GM18909 (cell line): ENCODE results near the gene VCL.
A peak's percentile ranks its signal among the peaks of the same experiment; 100 is the strongest.

ENCODE experiments used
- ATAC-seq: cut with Tn5 transposase; IDR thresholded peaks from one replicate; pipeline ENCODE4 v1.9.1; 2021; ENCODE audit warnings: mild to moderate bottlenecking; ENCODE audit not compliant: unreplicated experiment, poor library complexity

VCL gene

DNA sequence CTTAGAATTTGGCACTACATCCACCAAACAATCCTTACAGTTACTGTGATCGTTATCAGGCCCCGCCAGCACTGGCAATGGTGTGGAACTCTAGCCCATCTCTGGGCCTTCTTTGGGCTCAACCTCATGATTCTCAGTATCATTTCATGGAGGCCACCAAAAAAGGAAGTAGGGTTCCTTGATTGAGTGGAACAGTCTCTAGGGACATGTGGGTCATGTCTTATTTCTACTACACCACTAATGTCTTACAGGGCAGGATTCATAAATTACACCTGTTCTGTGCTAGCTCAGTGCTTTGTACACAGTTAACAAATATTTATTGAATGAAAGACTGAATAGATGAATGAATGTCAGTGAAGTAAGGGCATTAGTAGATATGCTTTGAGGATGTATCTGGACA, 98.9 kb downstream of the VCL start:
- peak; percentile 95 for ATAC-seq

DNA sequence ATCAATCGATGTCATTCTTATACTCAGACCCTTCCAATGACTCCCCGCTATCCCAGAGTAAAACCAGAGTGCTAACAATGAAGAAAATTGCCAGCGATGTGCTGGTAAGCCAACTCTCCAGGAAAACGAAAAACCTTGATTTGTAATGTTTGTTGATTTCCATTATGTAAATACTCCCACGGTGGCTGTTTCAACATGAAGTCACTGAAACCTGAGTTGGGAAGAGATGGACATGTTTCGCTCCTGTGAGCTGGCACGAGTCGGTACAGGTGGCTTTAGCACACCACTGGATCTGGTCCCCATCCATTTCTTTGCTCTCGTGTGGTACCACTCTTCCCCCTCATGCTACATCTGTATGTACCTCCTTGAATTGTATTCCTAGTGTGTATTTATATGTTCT, 99.9 kb downstream of the VCL start:
- ATAC-seq, result no peak

DNA sequence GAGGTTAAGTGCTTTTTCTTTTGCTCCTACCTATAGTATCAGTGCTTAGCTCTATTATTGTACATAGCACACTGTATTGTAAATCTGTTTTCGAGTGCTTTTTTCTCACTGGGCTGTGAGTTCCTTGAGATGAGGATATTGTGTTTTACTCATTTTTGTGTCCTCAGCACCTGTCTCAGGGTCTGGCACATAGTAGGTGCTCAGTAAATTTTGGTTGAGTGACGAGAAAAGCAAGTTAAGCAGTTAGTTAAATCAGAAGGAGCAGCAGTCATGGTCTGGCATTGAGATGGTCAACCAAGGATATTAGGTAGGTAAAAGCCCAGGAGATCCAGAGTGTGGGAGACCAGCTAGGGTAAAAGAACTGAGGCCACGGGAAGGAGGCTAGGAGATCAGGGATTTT, 101.5 kb downstream of the VCL start:
- ATAC-seq, result no peak

- ATAC-seq, result no peak
These were observed 101.9 kb downstream of the VCL start for GRCh38 chr10:74099836-74100235.

DNA sequence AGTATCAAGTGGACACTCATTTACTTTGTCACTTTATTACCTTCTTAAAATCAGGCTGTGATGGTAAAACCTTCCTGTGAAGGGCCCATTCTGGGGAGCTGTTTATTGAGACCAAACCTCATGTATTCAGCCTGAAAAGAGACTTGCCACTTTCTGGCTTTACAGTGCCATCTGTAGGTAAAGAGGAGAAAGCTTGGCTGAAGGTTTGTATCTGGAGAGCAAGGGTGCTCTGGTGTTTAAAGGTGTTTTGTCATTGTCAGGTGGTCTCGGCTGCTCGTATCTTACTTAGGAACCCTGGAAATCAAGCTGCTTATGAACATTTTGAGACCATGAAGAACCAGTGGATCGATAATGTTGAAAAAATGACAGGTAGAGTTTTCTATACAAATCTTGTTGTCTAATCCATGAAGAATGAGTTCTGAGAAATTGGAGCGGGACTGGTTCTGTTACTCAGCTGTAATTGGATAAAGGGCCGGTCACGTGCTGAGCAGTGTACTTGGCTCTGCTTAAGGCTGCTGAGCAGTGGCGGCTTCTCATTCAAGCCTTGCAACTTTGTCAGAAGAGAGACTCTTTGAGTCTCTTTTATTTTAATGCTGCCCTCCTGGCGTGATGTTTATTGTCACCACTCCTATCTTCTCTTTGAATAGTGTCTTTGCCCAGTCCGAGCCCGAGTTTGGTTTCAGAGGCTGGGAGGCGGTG, 105.8 kb downstream of the VCL start:
- no peak for ATAC-seq

DNA sequence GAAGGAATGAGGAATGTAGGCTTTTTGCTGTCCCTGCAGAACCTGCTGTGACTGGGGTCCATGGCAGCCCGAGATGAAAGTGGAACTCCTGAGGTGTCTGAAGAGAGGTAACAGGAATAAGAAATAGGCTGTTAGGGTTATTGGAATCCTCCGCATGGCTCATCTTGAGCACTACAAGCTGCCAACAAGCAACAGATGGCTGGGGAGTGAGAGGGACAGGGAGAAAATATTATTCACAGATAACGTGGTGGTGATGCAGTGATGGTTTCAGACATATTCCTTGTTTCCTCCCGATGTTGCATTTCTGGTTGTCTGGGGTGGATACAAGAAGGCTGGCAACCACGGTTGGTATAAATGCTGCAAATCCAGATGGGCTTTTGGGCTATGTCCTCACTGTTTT, 106.6 kb downstream of the VCL start:
- no peak for ATAC-seq

DNA sequence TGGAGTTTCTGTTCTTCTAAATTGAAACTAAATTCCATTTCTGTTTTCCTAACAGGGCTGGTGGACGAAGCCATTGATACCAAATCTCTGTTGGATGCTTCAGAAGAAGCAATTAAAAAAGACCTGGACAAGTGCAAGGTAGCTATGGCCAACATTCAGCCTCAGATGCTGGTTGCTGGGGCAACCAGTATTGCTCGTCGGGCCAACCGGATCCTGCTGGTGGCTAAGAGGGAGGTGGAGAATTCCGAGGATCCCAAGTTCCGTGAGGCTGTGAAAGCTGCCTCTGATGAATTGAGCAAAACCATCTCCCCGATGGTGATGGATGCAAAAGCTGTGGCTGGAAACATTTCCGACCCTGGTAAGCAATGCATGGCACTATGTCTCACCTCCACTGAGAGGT, 107.1 kb downstream of the VCL start:
- no peak for ATAC-seq

DNA sequence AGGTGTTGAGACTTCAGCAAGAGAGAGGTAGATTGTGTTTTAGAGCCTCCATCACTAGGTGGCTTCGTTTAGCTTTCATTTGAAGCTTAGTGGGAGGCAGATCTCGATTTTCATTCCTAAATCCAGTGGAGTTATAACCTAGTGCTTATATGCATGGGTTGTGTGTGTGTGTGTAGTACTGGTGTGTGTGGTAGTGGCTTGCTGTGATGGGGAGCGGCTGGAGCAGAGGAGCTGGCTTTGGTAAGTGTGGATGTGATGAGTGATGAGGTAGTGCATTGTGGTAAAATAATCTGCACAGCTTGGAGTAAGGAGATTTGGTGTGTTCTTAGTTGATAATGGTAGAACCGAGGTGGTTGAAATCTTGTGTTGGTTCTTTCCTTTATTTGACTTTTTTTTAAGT, 109.5 kb downstream of the VCL start:
- ATAC-seq, result no peak

DNA sequence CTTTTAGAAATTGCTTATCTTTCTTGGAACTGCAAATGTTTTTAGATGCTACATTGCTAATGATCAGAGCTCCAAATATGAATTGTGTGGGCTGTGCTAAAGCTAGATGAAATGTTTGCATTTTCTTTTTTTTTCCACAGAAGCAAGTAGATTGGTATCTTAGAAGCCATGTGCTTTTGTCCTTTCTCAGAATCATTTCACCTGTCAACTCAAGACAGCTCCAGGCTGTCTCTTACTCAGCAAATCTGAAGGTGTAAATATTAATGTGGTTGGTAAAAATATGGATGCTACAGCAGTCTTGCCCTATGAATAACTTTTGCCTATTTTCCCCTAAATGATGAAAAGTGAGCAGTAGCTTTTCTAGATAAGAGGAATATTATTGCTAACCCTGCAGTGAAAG, 111.5 kb downstream of the VCL start:
- ATAC-seq, result no peak

GRCh38 chr10:74110120-74110519, 112.2 kb downstream of the VCL start:
- ATAC-seq, result no peak

- ATAC-seq, result no peak
These were observed 113.9 kb downstream of the VCL start for GRCh38 chr10:74111799-74112198.

- no peak for ATAC-seq
These were observed 115.6 kb downstream of the VCL start for GRCh38 chr10:74113546-74113945.

DNA sequence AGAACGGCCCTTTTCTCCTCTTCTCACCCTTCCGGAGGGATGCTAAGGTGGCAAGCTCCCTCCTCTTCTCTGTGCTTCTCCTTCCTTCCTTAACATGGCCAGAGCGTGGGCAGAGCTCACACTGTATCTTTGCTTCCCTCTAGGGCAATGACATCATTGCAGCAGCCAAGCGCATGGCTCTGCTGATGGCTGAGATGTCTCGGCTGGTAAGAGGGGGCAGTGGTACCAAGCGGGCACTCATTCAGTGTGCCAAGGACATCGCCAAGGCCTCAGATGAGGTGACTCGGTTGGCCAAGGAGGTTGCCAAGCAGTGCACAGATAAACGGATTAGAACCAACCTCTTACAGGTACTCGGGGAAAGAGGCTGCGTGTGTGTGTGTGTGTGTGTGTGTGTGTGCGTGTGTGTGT, 116.1 kb downstream of the VCL start:
- no peak for ATAC-seq

- ATAC-seq, result no peak
These were observed 119.8 kb downstream of the VCL start for GRCh38 chr10:74117738-74118137.

- ATAC-seq, result no peak
These were observed 120.9 kb downstream of the VCL start for GRCh38 chr10:74118804-74119203.

GRCh38 chr10:74120911-74121310, 123.0 kb downstream of the VCL start:
- ATAC-seq, result no peak

GRCh38 chr10:74121368-74121767, 123.5 kb downstream of the VCL start:
- no peak for ATAC-seq

DNA sequence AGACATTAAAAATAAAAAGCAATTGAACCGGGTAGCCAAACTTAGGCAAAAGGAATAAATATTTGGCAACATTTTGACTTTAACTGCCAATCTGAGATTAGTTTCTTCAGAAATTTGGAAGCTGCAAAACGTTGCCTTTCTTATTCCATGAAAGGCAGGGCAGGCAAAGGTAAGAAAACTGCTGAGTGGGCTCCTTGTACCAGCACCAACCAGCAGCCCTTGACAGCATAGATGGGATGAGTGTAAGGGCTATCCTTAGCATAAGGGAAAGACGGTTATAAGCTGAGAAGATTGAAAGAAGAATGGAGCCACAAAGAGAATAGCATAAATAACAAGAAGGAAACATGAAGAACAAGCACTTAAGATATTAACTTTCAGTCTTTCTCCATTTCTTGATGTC, 124.1 kb downstream of the VCL start:
- ATAC-seq, result no peak

DNA sequence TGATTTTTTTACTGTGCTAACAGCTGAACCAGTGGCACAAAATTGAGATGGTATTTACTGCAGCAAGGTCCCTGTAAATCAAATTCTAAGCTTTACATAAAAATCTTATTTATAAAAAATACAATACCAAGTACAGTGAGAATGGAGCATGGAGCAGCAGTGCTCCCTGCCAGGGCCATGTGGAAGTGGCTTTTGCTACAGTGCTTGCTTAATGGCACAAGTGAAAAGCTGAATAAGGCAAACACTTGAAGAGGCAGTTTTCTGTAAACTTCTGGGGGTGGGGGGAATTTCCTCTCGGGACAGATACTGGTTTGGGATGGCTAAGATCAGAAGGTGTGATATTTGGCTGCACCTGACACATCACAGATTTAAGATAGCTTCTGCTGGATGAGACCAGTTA, 125.2 kb downstream of the VCL start:
- ATAC-seq, result no peak

DNA sequence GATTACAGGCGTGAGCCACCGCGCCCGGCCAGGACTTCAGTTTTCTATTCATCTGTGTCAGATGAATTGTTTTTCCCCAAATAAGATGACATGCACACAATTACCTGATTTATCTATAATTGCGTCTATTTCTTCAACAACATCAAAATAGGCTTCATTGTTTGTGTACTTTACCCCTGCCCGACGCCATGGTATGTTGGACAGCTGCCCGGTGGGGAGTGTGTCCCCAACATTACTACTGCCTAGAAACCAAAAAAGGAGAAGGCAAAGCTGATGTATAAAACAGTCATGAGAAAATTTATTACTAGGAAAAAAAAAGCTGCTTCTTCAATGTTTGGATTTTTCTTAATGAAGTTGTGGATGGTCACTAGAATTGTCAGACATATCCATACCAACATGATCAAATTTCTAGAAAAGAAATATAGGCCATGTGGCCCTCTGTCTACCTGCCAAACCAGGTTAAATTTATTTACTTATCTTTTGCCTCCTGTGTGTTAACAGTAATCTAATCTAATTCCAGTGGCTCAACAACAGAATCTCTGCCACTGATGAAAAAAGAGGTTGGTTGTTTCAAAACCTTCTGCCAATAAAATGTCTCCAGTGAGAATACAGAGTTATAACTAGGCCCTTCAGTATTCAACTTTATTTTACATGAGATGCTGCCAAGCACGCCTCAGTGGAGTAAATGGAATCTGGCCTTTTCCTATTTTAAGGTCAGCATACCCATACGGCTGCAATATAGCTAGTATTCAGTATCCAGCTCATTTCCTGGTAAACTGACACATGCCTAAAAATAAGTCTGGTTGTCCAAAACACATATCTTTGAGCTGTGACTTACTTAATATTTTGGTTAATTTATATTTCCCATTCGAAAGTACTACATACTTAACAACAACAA, 136.3 kb downstream of the VCL start:
- no peak for ATAC-seq

DNA sequence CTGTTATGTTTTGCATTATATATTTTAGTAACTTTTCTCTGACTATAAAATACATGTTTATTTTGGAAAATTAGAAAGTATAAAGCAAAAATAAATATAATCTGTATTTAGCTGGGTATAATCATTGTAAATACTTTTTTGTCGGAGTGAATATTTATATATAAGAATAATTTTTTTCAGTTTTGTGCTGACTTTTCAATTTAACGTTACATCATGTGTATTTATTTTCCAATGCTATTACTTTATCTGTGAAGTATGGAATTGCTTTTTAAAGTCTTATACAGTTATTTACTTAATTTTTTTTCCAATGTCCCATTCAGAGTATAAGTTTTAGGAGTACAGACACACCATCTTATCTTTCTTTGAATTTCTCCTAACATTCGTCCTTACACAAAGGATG, 137.5 kb downstream of the VCL start:
- no peak for ATAC-seq

DNA sequence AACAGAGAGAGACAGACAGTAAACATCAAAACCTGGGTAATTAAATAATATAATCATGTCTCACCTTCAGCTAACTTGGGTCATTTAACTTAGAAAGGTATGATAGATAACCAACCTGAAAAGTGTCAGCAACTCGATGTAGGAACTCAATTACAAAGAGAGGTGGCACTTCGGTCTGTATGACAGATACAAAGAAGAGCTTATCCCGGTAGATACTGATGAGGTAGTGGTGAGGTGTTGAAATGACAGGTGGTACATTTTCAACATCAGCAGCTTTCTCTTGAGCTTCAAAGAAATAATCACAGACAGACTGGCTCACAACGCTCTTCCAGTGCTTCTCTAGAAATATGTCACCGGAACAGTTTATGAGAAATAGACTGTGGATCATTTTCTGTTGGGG, 140.1 kb downstream of the VCL start:
- ATAC-seq, result no peak
